Activated T-cell treated with anti-CD3 and anti-CD28 coated beads, Interleukin-2, amount 50 U/mL, for 48 hours (primary cell): Measurements from ENCODE around the gene AGAP3.

ENCODE experiments used
- DNase-seq, 2 experiments: peaks; one replicate each; pipeline ENCODE4 v3.0.0-alpha.2; 2020

AGAP3 gene

DNA sequence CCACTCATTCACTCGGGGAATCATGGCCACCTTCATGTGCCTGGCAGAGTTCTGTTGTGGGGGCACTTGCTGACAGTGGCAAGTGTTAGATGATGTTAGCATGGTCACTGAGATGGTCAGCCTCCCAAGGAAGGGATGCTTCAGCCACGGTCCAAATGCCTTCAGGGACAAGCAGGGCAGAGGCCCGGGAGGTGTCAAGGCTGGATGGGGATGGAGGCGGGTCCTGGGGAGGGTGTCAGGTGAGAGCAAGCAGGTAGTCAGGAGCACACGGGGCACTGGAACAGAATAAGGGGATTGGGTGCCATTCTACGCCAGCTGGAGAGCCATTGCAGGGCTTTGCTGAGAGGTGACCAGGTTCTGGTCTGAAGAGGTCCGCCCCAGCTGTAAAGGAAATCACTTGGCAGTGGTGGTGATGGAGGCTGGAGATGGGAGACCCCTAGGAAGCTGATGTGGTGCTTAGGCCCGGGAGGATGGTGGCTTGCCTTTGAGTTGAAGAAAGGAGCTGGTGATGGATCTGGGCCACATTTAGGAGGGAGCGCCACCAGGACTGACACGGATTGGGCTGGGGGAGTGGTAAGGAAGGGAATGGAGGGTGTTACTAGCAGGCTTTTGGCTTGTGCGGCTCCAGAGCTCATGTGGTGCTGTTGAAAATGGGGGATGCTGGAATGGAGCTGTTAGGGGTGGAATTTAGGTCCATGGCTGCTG lies 24.1 kb downstream of the AGAP3 start:
- no peak for DNase-seq

DNA sequence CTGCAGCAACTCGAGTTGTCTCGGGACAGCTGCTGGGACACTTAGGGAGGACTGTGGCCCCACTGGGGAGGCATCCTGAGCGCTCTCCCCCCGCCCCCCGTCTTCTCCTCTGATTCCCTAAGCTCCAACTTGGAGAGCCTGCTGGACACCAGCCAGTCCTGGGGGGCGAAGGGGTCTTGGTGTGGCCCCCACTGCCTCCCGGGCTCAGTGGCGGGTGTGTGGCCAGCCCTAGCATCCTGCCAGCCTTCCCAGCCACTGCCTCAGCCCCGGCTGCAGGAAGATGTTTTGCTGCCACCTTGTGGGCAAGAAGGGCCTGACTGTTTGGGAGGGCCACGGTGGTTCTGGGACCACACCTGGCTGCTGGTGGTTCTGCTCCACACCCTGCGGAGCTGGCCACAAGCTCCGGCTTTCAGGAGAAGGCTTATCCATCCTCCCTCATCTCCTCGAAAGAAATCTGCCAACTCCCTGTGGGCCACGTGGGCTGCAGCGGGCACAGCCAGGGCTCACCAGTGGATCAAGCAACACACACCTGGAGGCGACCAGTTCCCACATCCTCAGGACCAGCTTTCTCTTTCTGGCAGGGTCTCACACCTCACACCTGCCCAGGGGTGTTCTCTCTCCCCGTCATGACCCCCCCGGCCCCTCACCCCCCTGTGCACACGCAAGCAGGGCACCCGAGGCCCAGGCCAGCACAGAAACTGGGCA lies 24.8 kb downstream of the AGAP3 start:
- DNase-seq: peak; percentile 81 to 85

DNA sequence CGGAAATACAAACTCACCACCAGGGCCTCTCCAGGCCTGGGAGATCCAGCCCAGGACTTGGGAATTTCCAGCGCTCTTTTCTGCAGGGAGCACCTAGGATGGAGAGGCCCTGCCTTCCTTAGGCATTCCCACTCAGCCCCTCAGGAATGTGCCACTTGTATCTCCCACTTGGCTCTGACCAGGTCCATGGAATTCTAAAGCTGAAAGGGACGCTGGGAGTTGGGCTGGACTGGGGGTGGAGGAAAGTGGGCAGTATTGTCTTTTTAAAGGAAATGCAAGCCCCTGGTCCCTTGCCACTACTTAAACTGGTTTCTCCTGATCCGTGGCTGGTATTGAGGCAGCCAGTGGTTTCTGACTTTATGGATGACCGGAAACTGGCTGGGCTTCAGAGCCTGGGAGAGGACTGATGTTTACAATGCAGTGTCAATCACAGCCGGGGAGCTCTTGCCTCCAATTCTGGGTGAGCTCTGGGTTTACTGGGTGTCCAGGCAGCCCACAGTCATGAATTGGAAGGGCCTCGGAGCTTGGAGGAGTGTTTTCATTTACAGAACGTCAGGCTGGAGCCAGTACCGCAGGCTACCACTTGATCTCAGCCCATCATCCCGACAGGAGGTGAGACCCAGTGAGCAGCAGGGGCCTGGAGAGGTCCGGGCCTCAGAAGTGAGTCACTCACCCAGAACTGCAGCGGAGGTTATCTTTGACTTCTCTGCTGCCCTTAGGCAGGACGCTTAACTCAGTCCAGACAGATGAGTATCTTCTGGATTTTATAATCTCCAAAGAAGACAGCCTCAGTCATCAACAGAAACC lies 27.3 kb downstream of the AGAP3 start:
- DNase-seq: no peak

DNA sequence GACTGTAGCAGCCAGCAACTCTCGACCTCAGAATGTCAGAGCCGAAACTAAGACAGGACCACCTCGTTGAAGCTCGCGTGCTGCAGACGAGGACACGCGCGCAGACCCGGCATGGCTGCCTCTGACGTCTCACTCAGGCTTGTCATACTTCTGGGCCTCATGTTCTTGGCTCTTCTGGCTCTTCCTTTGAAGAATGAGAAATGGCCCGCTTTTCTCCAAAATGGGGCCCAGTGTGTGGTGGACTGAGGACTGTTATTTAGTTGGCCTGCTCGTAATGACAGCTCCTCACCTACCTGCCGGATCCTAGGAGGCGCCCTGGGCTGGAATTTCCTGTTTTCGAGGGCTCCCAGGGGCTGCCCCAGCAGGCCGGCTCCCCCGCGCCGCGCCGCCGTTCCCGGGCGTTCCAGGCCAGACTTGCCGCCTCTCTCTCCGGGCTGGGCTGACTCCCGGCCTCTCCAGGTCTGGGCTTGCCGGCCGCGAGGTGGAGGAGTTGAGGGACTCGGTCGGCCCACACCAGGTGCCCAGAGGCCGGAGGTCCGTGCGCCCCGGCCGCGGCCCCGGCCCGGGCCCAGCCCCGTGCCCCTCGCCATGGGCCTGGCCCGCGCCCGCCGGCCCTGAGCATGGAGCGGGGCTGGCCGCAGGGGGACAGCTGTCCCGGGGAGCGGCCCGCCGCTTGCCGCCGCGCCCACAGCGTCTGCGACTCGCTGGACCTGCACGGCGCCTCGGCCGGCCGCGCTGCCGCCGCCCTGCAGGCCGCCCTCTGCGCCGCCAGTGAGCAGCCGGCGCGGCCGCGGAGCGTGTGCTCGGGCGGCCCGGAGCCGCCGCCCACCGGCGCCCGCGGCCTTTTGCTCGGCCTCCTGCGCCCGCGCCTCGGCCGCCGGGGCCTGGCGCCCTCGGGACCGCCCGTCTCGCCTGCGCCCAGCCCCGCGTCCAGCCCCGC lies 28.1 kb downstream of the AGAP3 start:
- DNase-seq: no peak

DNA sequence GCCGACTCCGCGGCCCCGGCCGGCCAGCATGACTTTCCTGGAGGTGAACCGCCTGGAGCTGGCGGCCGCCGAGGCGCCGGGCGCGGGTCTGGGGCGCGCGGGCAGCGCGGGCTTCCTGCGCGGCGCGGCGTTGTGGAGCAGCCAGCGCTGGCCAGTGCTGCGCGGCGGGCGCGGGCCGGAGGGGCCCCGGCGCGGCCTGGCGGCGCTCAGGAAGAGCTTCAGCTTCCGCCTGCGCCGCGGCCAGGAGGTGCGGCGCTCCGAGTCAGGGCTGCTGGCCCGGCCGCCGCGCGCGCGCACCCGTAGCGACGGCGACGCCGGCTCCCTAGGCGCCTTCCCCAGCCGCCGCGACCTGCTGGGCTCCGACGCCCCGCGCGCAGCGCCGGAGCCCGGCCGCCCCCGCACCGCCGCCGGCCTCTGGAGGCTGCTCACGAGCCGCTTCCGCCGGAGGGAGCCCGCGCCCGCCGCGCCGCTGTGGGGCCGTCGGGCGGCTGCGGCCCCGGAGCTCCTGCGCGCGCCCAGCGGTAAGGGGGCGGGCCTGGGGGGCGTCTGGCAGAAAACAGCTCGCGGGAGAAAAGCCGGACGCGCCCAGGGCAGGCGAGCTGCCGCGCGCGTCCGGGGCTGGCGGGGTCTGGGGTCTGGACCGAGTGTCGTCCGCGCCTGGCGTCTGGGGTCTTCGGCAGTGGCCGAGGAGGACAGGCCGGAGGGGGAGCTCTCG lies 29.0 kb downstream of the AGAP3 start:
- DNase-seq: peak; percentile 44 to 59

DNA sequence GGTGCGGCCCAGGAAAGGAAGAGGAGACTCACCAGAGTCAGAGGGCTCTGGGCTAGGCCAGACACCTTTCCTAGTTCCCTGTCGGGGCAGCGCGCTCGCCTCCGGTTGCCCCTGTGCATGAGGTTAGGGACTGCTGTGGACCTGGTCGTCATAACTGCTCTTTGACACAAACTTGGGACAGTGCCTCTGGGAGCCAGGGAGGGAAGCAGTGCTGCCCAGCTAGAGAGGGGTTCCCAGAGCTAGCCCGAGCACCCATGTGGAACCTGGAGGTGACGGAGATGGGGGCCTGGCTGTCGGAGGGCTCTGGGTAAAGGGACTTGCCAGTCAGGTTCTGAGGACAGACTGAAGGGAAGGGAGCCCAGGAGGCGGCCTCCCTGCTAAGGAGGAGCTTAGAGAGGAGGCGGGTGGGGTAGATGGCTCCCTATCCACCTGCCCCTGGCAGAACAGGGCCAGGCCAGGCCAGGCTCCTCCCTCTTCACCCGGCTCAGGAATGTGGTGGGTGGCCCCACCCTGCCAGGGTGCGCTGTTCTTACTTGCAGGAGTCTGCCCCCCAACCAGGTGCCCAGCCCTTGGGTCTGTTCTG lies 29.7 kb downstream of the AGAP3 start:
- DNase-seq: no peak

DNA sequence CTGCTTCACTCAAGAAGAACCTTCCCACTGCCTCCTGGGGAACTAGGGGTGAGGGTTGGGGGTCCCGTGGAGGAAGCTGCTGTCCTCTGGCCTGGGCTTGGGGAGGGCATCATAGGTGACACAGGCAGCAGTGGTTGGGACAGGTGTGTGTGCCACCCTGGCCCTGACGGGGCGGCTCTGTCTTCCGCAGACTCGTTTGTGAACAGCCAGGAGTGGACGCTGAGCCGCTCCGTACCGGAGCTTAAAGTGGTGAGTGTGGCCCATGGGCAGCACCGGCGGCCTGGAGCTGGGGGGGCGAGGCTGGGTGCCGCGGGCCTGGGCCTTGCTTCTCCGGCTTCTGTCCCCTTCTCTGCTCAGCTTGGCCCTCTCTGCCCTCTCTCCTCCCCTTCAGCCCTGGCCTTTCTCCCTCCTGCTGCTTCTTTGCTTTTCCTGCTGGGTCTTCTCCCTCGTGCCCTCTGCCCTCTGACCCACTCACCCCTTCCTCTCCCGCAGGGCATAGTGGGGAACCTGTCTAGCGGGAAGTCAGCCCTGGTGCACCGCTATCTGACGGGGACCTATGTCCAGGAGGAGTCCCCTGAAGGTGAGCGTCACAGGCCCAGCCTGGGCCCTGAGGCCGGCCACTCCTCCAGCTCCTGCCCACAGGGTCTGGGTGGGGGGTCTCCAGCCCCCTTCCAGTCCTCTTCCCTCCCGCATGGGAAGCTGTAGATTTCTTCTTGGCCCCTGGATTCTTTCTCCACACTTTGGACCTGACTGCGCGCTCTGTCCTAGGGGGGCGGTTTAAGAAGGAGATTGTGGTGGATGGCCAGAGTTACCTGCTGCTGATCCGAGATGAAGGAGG lies 30.5 kb downstream of the AGAP3 start:
- no peak for DNase-seq

DNA sequence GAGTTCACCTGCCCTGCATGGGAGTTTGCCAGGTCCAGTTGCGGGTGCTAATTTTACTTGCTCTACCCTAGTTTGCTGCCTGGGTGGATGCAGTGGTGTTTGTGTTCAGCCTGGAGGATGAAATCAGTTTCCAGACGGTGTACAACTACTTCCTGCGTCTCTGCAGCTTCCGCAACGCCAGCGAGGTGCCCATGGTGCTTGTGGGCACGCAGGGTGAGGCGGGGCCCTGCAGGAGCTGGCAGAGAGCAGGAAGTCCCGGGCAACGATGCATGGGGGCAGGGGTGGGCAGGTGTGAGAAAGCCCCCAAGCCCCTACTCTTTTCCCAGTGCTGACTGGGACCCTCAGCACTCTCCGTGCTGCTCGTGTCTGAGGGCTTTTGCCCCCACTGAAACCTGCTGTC lies 31.3 kb downstream of the AGAP3 start:
- DNase-seq: peak in 1 of 2 experiments; percentile 35

DNA sequence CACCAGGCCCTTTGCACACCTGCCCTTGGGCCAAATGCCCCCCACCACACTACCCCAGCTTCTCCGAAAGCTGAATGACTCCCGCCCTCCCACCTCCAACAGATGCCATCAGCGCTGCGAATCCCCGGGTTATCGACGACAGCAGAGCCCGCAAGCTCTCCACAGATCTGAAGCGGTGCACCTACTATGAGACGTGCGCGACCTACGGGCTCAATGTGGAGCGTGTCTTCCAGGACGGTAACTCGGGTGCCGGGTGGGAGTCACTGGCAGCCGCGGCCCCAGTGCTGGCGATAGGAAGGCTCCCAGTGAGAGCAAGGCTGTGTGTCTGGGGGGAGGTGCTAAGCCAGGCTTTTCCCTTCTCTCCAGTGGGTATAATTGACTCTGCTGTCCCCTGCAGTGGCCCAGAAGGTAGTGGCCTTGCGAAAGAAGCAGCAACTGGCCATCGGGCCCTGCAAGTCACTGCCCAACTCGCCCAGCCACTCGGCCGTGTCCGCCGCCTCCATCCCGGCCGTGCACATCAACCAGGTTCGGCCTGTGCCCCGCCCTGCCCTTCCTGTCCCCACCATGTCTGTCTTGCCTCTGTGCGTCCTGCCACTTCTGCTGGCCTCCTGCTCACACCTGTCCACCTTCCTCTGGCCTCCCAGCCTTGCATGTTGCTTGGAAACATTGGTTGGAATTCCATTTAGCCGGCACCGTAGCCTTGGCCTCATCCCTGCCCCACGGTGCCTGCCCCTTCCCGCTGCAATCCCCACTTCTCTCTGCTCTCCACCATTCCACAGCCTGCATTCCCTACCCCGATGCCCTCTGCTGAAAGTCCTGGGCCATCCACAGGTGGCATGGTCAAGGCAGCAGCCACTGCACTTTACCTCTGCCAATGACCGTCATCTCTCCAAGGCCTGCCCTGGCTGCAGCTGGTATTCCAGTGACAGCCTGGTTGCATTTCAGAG lies 32.1 kb downstream of the AGAP3 start:
- no peak for DNase-seq

DNA sequence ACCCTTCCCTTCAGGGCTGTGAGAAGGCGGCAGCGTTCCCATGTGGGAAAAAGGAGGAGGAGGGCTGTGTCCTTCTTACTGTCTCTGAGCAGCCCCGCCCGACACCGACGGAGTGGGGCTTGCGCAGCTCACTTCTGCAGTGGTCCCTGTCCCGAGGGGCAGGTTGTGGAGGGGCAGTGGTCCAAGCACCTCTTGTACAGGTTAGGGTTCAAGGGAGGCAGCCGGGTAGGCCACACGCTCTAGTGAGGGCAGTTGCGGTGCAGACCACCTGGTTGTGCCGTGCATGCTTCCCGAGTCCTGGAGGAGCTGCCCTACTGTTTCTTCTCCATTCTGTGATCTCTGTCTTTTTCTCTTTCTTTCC lies 32.8 kb downstream of the AGAP3 start:
- DNase-seq: no peak

DNA sequence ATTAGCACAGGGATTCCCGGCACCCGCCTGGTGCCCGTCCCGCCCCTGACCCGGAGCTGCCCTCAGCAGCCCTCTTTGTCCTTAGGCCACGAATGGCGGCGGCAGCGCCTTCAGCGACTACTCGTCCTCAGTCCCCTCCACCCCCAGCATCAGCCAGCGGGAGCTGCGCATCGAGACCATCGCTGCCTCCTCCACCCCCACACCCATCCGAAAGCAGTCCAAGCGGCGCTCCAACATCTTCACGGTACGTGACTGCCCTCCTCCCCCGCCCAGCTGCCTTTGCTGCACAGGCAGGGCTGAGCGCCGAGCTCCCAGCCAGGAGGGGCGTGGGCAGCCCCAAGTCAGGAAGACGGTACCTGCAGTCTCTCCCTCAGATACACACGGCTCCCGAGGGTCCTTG lies 33.6 kb downstream of the AGAP3 start:
- no peak for DNase-seq

DNA sequence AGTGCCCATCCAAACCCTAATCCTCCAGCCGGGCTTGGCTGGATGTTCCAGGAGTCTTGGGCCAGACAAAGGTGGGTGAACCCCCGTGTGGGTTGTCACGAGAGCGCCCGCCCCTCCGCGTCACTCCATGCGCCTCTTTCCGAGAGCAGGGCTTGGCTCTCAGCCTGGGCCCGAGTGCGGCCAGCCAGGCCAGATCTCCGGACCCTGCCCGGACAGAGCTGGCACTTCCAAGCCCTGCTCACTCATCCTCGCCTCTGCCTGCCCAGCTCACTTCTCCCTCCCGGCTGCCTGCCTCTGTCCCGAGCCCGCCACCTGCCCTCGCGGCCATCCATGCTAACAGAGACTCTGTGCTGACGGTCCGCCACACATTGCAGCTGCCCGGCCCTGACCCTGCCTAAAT lies 34.6 kb downstream of the AGAP3 start:
- no peak for DNase-seq

DNA sequence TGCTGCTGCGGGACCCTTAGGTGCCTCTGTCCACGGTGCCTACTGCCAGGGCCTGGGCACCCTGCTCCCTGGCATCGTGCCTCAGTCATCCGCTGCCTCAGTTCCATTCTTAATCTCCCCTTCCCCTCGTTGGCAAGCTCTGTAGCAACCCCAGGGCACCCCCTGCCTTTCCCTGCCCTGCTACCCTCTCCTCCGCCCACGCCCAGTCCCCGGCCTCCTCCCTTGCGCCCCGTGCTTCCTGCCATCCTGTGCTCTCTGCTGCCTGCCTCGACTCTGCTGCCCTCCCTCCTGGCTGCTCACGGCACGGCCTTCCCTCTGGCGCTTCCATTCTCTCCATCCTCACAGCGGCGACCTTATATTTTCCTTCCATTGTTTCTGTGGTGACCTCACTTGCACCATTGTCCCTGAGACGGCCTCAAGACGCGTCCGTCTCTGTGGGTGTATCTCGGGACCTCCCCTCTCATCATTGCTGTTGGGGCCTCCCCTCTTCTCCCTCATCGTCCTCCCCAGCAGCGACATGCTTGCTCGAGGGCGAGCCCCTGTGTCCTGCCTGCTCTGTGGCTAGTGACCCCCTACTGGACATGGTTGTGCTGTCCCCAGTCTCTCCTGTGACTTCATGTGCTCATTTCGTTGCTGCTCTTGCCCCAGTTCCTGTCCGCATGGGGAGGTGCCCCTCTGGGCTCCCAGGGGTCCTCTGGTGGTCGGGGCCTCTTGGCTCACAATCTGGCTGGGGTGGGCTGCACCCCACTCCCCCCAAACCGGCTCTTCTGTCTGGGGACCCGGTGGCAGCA lies 35.3 kb downstream of the AGAP3 start:
- no peak for DNase-seq

DNA sequence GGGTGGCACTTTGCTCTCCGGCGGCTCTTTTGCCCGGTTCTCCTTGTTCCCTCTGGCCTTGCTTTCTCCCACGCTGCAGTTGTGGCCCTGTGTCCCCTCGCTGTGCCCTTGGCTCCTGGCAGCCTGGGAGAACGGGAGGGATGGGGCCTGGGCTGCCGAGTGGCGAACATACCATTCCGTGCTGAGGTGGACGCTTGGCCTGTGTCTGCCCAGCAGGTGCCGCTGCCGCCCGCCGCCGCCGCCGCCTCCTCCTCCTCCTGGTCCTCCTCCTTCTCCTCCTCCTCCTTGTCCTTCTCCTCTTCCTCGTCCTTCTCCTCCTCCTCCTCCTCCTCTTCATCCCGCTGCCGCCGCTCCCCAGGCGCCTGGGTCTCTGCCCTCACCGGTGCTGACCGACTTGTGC lies 36.0 kb downstream of the AGAP3 start:
- no peak for DNase-seq

DNA sequence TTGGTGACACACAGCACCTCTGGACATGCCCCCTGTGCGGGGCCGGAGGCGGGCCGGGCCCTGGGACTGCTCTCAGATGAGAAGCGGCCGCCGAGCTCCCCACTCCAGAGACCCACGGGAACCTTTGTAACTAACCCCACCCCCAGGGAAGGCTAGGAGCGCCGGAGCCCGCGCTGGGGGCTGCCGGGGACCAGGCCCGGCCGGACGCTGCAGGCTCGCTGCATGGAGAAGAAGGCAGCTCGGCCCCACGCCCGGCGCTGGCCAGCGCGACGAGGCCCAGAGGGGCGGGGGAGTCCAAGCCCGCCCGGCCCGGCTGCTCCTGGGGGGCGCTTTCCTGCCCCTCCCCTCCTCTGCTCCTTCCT lies 36.5 kb downstream of the AGAP3 start:
- DNase-seq: no peak

DNA sequence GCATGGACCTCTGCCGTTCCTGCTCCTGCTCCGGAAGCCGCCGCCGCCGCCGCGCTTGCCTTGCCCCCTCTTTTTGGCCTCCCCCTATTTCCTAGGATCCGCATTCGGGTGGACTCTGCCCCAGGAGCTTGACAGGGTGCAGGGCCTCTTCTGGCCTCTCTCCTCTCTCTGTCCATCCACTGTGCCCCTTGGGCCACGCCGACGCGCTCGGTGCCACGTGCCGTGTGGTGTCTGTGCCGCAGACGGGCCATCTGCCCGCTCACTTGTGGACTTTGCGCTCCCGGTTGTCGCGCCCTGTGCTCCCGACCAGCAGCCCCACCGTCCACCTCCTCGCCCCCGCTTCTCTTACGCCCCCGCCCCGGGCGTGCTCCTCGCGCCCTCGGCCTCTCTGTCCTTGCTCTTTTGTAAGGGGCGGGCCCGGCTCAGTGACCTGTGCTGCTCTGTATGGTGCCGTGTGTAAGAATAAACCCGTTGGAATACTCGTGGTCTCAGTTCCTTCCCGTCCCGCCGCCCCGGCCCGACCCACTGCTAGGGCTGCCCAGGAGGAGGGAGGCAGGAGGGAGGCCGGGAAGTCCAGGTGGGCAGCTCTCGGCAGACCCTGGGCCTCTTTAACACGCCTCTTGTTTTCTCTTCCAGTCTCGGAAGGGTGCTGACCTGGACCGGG lies 37.0 kb downstream of the AGAP3 start:
- no peak for DNase-seq

DNA sequence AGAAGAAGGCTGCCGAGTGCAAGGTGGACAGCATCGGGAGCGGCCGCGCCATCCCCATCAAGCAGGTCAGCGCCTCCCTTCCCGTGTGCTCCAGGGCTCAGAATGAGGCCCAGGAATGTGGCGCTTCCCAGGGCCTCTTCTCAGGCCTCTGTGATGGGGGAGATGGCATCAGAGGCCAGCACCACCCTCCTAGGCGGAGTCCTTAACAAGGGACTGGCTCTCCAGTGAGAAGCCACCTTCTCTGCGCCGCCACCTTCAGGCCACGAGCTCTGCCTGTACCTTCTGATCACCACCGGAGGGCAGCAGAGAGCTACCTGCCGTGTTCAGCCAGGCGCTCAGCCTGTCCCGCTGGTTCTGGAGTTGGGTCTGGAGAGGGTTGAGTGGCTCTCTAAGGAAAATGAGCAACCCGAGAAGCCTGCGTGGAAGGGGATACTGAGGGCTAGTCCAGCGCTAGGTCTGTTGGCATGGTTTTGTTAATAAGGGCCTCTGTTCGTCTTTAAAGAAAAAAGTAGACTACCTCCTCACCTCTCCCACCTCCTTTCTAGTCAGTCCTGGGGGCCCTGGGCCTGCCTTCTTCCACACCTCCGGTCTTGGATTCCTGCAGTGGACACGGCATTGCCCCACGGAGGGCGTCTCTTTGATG lies 37.7 kb downstream of the AGAP3 start:
- peak; percentile 85 to 89 for DNase-seq

DNA sequence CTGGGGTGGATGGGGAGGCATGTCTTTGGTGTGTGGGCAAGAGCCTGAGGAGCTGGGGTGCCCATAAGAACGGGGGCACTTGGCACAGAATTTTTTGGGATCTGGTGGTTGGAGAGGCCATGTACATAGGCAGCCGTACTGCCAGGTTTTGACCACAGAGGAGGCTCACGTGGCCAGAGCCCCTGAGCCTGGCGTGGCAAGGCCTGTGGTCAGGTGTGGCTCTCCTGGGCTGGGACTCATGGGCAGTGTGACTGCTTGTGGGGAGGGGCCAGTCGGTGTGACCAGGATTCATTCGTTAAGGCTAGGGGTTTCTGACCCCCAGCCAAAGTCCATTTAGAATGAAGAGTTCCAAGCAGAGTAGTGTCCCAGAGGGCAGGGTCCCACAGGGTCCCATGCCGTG lies 38.2 kb downstream of the AGAP3 start:
- no peak for DNase-seq
